NCI-H524 treated with DMSO at 0.1 percent for 48 hours (cell line): ENCODE results near the gene C9orf78.

ENCODE experiments used
- DNase-seq: peaks from one replicate; lab custom pipeline; 2025; lab: John Stamatoyannopoulos, UW

C9orf78 gene

DNA sequence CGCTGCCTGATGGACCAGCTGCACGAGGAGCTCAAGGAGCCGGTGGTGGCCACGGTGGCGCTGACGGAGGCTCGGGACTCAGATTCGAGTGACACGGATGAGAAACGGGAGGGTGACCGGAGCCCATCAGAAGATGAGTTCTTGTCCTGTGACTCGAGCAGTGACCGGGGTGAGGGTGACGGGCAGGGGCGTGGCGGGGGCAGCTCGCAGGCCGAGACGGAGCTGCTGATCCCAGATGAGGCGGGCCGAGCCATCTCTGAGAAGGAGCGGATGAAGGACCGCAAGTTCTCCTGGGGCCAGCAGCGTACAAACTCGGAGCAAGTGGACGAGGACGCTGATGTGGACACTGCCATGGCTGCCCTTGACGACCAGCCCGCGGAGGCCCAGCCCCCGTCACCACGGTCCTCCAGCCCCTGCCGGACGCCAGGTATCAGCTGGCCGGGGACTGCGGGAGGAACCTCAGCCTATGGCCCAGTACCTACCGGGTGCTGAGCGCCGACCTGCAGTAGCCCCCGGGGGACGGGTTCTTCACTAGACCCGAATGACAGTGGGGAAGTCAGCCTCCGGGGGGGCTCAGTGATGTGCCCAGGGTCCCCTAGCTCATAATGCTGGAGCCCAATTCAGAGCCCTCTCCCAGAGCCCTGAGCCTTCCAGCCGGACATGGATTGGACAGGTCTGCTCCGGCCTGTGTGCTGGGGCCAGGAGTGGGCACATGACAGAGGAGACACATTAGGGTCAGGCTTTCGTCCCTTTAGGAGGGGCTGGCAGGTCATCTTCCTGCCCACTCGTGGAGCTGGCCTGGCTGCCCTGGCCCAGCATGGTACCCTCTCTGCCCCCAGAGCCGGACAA, 33.2 kb upstream of the C9orf78 start:
- DNase-seq: no peak

DNA sequence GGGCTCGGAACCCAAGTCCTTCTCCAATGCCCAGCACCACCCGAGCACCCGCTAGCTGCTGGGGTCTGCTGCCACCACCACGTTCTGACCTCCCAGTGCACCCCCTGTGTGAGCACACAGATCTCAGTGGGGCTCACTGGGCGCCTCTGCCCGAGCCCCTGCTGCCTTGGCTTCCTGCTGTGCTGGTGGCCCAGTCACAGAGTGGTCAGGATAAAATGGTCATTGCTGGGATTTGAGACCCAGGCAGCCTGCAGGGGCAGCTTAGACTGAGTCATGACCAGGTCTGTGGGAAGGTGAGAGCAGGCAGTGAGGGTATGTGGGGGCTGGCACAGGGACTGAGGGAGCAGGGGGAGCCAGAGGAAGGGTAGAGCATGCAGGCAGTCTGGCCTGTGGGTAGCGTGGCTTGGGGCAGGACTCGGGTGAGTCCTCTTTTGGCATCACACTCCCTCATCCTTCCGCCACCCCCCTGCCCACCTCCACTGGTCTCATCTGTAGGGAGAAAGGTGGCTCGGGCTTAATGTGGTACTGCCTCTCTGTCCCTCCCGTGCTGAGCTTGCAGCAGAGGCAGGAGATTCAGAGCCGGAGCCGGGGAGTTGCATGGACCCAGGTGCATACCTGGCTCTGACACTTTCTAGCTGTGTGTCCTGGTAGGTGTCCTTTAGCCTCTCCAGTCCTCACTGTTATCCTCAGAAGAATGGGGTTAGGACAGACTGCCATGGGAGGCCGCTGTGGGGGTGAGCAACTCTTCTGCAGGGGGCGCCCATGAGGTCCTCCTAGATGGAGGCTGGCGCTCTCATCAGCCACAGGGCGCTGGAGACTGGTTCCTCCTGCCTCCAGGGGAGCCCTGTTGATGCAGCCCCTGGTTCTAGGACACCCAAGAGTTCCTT, 32.3 kb upstream of the C9orf78 start:
- DNase-seq: no peak

- DNase-seq: no peak
Measured at GRCh38 chr9:129866394-129867135, 31.5 kb upstream of the C9orf78 start.

GRCh38 chr9:129865668-129866320, 30.7 kb upstream of the C9orf78 start:
- no peak for DNase-seq

- no peak for DNase-seq
Measured at GRCh38 chr9:129864991-129865647, 30.0 kb upstream of the C9orf78 start.

- no peak for DNase-seq
Measured at GRCh38 chr9:129863059-129863690, 28.1 kb upstream of the C9orf78 start.

DNA sequence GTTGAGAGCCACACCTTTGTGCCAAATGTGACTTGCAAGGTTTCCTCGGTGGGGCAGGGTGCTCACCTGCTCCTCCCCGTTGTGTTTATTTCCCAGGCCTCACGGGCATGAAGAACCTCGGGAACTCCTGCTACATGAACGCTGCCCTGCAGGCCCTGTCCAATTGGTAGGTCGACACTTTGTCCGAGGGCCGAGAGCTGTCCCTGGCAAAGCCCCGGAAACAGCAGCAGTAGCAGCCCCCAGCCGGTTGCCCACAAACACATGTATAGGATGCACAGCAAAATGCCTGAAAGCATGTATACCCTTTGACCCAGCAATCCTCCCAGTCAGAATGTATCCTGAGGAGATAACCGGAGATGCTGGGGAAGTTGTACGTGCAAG, 26.4 kb upstream of the C9orf78 start:
- no peak for DNase-seq

DNA sequence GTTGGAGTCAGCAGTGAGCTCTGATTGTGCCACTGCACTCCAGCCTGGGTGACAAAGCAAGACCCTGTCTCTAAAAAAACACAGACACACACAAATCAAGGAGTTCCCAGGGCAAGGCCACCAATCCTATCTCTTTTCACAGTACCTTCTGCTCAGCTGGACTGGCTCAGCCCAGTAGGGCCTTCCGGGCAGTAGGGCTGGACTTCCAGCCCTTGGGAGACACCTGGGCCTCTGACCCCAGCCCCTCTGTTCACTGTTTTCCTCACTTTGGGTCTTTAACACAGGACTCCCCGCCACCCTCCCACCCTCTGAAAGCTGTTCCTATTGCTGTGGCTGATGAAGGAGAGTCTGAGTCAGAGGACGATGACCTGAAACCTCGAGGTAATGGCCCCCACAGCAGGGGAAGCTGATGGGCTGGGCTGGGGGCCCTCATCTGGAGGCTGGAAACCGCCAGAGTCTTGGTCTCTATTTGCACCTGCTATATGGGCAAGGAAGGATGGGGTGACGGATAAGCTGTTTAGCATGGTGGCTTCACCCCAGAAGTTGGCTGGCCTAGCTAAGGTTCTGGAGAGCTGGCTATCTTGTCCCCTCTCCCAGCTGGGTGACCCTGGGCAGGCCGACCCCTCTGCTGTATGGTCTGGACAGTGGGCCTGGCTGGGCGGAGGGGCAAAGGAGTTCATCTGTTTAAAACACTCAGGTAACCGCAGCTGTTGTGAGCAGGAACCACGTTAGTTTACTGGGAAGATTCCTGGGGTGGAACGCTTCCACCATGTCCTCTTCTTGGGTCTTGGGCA, 25.8 kb upstream of the C9orf78 start:
- no peak for DNase-seq

DNA sequence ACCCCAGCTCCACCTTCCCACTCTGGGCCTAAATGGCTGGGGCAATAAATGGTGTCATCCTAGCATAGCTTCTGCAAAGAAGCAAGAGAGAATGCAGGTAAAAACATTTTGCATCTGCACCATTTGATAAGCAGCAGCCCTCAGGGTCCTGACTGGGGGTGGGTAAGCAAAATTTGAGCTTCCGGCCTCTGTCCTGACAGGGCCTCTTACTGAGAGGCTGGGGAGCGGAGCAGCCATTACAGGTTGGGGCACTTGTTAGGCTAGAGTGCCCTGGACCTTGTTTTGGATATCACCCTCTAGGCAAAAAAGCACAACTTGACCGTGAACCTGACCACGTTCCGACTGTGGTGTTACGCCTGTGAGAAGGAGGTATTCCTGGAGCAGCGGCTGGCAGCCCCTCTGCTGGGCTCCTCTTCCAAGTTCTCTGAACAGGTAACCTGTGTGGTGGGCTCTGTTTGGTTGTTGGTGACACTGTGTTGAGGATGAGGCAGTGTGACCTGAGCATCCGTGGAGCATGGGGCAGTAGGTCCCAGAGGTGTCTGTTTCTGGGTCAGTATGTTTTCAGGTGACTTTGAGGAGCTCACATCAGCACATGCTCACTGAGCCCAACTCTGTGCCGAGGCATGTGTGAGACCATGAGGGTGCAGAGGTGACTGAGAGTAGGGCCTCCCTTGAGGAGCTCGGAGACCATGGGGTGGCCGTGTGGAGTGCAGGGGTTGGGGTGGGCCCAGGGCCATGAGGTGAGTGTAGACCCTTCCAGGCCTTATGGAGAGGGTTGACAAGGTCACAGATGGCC, 23.3 kb upstream of the C9orf78 start:
- no peak for DNase-seq

DNA sequence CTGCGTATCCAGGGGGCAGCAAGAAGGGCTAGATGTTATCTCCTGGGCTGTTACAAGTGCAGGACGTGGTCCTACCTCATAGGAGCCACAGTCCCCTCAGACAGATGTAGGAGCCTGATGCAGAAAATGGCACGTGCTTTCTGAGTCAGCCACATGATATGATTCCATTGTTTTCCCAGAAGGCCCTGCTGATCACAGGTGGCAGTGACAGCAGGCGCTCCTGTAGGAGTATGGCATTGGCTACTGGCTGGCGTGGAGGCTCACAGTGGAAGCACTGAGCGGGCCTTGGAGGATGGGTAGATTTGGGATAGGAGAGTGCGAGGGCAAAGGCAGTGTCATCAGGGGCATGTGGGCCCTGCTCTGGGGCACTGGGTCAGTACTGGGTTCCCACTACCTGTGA, 22.1 kb upstream of the C9orf78 start:
- DNase-seq: no peak

GRCh38 chr9:129854588-129855110, 19.6 kb upstream of the C9orf78 start:
- DNase-seq: no peak

- DNase-seq: no peak
Measured at GRCh38 chr9:129853614-129854013, 18.5 kb upstream of the C9orf78 start.

DNA sequence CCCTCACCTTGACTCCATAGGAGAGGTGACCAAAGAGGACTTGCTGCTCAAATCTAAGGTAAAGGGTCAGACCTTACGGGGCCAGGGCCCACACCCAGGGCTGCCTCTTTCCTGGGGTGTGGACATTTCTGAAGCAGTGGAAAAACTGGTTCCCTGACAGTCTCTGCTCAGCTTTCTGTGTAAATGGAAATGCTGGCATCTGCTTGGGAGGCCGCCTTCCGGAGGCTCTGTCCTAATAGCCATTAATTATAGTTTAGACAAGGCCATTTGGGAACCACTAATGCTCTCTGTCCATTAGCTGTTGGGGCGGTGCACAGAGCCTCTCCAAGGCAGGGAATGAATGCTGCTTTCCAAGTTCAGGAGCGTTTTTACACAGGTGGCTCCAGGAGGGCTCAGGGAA, 17.5 kb upstream of the C9orf78 start:
- no peak for DNase-seq

DNA sequence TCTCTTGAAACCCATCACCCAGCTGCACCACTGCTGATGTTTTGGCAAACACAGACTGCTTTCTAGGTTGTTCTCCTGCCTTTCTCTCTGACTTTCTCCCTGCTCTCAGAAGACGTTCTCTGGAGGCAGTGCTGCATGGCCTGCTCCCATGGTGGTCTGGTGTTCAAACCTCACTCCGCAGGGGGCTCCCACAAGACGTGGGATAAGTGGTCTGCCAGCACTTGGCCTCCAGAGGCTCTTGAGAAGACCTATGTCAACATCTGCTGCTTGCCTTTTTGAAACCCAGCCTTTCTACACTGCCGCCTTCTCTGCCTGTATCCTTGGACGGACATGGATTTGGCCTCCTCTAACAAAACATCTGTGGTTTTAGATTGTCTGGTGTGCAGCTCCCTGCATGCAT, 16.7 kb upstream of the C9orf78 start:
- no peak for DNase-seq

- DNase-seq: no peak
Measured at GRCh38 chr9:129850821-129851550, 15.9 kb upstream of the C9orf78 start.

DNA sequence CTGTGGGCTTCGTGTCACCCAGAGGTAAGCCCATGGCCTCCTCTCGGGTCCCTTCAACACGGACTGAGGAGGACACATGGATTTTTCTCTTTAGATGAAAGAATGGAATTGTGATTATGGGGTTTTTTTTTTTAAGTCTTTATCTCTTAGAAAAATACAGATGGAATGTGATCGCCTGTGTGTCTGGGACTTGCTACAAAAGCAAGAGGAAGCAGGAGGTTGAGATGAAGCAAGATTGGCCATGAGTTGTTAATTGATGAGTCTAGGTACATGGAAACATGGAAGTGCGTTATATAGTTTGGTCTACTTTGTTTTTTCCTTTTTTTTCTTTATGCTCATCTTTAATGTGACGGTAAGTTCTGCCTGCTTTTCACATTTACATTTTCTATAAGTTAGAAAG, 14.8 kb upstream of the C9orf78 start:
- DNase-seq: no peak

GRCh38 chr9:129848712-129849441, 13.8 kb upstream of the C9orf78 start:
- DNase-seq: no peak

DNA sequence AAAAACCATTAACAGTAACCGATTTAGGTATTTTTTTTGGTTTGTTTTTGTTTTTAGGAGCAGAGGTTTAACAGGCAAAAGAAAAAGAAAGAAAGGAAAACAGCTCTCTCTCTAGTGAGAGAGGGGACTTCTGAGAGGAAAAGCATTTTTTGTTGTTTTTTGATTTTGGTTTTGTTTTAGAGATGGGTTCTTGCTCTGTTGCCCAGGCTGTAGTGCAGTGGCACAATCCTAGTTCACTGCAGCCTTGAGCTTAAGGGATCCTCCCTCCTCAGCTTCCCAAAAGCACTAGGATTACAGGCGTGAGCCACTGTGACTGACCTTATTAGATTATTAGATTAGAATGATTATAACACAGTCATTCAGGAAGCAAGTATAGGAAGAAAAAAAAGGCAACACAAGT, 10.3 kb upstream of the C9orf78 start:
- DNase-seq: no peak
